HEK293 (cell line): Measurements from ENCODE around the gene RAD50.

Experiments
- CTCF ChIA-PET: fragments of 350-600 bp; formaldehyde crosslinking; extraction: SDS; loops from one replicate; lab custom pipeline; 2021; ENCODE audit warnings: antibody characterized with exemption; lab: Yijun Ruan, JAX
- POLR2A ChIA-PET: fragments of 300-600 bp; formaldehyde crosslinking; extraction: SDS; loops from one replicate; lab custom pipeline; 2020; ENCODE audit warnings: antibody characterized with exemption, inconsistent platforms; lab: Yijun Ruan, JAX
- H3K27ac ChIP-seq: fragments of 200-500 bp; sonication (Bioruptor generic); 2 replicates; pipeline ENCODE4 v1.5.1; 2014; ENCODE audit warnings: low read depth, low read length, control low read depth, inconsistent platforms; ENCODE audit errors: extremely low read depth
- H3K36me3 ChIP-seq, 2 experiments: fragments of 200-500 bp in 1 of 2; sonication (Bioruptor generic) in 1 of 2; 1 replicate in 1 of 2; 2 replicates in 1 of 2; pipeline ENCODE4 v1.5.1; 2014 to 2017; ENCODE audit warnings: inconsistent platforms in 2 of 2, low read length in 2 of 2; ENCODE audit not compliant: control insufficient read depth in 2 of 2, insufficient read depth in 1 of 2
- H3K4me1 ChIP-seq: fragments of 200-500 bp; sonication (Bioruptor generic); 2 replicates; pipeline ENCODE4 v1.5.1; 2014; ENCODE audit warnings: mild to moderate bottlenecking, low read length, inconsistent platforms; ENCODE audit not compliant: control insufficient read depth, insufficient read depth
- H3K4me3 ChIP-seq: 2 replicates; pipeline ENCODE4 v1.5.1; 2011; ENCODE audit warnings: low read depth, mild to moderate bottlenecking, control low read depth, low read length, moderate library complexity
- H3K9me3 ChIP-seq: fragments of 200-500 bp; sonication (Bioruptor generic); 2 replicates; pipeline ENCODE4 v1.5.1; 2014; ENCODE audit warnings: low read depth, low read length, inconsistent platforms; ENCODE audit not compliant: control insufficient read depth, insufficient read depth
- BCL11B ChIP-seq: fragments of 450-650 bp; formaldehyde crosslinking; IDR thresholded peaks from 2 replicates; pipeline ENCODE4 v1.5.1; 2016; ENCODE audit warnings: low read depth, missing biosample characterization, missing genetic modification characterization
- GLIS1 ChIP-seq: fragments of 450-650 bp; formaldehyde crosslinking; IDR thresholded peaks from 2 replicates; pipeline ENCODE4 v1.5.1; 2016; ENCODE audit warnings: missing biosample characterization, missing genetic modification characterization
- HOXC10 ChIP-seq: sonication (generic); formaldehyde crosslinking; IDR thresholded peaks from 2 replicates; pipeline ENCODE4 v1.8.1; 2023; ENCODE audit warnings: mild to moderate bottlenecking, missing genetic modification reagents
- KLF10 ChIP-seq: fragments of 450-650 bp; IDR thresholded peaks from 2 replicates; pipeline ENCODE4 v1.5.1; 2018; ENCODE audit warnings: missing biosample characterization, mild to moderate bottlenecking, missing genetic modification characterization
- SP2 ChIP-seq: fragments of 450-650 bp; formaldehyde crosslinking; IDR thresholded peaks from 2 replicates; pipeline ENCODE4 v1.5.1; 2016; ENCODE audit warnings: missing biosample characterization, missing genetic modification characterization
- SP3 ChIP-seq: fragments of 450-650 bp; formaldehyde crosslinking; IDR thresholded peaks from 2 replicates; pipeline ENCODE4 v1.5.1; 2016; ENCODE audit warnings: missing biosample characterization, missing genetic modification characterization
- ZBTB21 ChIP-seq: fragments of 450-650 bp; formaldehyde crosslinking; IDR thresholded peaks from 2 replicates; pipeline ENCODE4 v1.5.1; 2017; ENCODE audit warnings: missing biosample characterization, missing genetic modification characterization
- ZFP41 ChIP-seq: fragments of 450-650 bp; formaldehyde crosslinking; IDR thresholded peaks from 2 replicates; pipeline ENCODE4 v1.5.1; 2016; ENCODE audit warnings: missing biosample characterization, missing genetic modification characterization, borderline replicate concordance
- ZIC2 ChIP-seq: fragments of 450-650 bp; formaldehyde crosslinking; IDR thresholded peaks from 2 replicates; pipeline ENCODE4 v1.5.1; 2016; ENCODE audit warnings: missing biosample characterization, missing genetic modification characterization
- ZNF112 ChIP-seq: fragments of 450-650 bp; formaldehyde crosslinking; IDR thresholded peaks from 2 replicates; pipeline ENCODE4 v1.5.0; 2017; ENCODE audit warnings: missing biosample characterization, missing genetic modification characterization
- ZNF114 ChIP-seq: fragments of 450-650 bp; formaldehyde crosslinking; IDR thresholded peaks from 2 replicates; pipeline ENCODE4 v1.5.0; 2017; ENCODE audit warnings: missing biosample characterization, missing genetic modification characterization
- ZNF121 ChIP-seq: fragments of 450-650 bp; formaldehyde crosslinking; IDR thresholded peaks from 2 replicates; pipeline ENCODE4 v1.5.1; 2016; ENCODE audit warnings: missing biosample characterization, missing genetic modification characterization
- ZNF155 ChIP-seq: fragments of 450-650 bp; formaldehyde crosslinking; IDR thresholded peaks from 2 replicates; pipeline ENCODE4 v1.5.1; 2016; ENCODE audit warnings: missing biosample characterization, missing genetic modification characterization
- ZNF16 ChIP-seq: fragments of 450-650 bp; formaldehyde crosslinking; IDR thresholded peaks from 2 replicates; pipeline ENCODE4 v1.5.1; 2016; ENCODE audit warnings: low read depth, missing biosample characterization, missing genetic modification characterization
- ZNF175 ChIP-seq: fragments of 450-650 bp; formaldehyde crosslinking; IDR thresholded peaks from 2 replicates; pipeline ENCODE4 v1.5.1; 2016; ENCODE audit warnings: missing biosample characterization, missing genetic modification characterization
- ZNF221 ChIP-seq: fragments of 450-650 bp; formaldehyde crosslinking; IDR thresholded peaks from 2 replicates; pipeline ENCODE4 v1.5.1; 2017; ENCODE audit warnings: missing biosample characterization, missing genetic modification characterization, borderline replicate concordance
- ZNF248 ChIP-seq: fragments of 450-650 bp; formaldehyde crosslinking; IDR thresholded peaks from 2 replicates; pipeline ENCODE4 v1.5.1; 2017; ENCODE audit warnings: missing biosample characterization, missing genetic modification characterization
- ZNF292 ChIP-seq: fragments of 450-650 bp; formaldehyde crosslinking; IDR thresholded peaks from 2 replicates; pipeline ENCODE4 v1.5.1; 2016; ENCODE audit warnings: low read depth, missing biosample characterization, missing genetic modification characterization, borderline replicate concordance
- ZNF394 ChIP-seq: fragments of 450-650 bp; formaldehyde crosslinking; IDR thresholded peaks from 2 replicates; pipeline ENCODE4 v1.5.1; 2016; ENCODE audit warnings: missing biosample characterization, missing genetic modification characterization, mild to moderate bottlenecking, moderate library complexity, borderline replicate concordance
- ZNF404 ChIP-seq: fragments of 450-650 bp; formaldehyde crosslinking; IDR thresholded peaks from 2 replicates; pipeline ENCODE4 v1.5.1; 2017; ENCODE audit warnings: missing biosample characterization, missing genetic modification characterization
- ZNF514 ChIP-seq: fragments of 450-650 bp; formaldehyde crosslinking; IDR thresholded peaks from 2 replicates; pipeline ENCODE4 v1.5.1; 2016; ENCODE audit warnings: missing biosample characterization, missing genetic modification characterization
- ZNF544 ChIP-seq: fragments of 450-650 bp; formaldehyde crosslinking; IDR thresholded peaks from 2 replicates; pipeline ENCODE4 v1.5.0; 2017; ENCODE audit warnings: missing biosample characterization, missing genetic modification characterization
- ZNF624 ChIP-seq: fragments of 450-650 bp; formaldehyde crosslinking; IDR thresholded peaks from 2 replicates; pipeline ENCODE4 v1.5.1; 2017; ENCODE audit warnings: missing biosample characterization, missing genetic modification characterization
- ZNF747 ChIP-seq: fragments of 450-650 bp; formaldehyde crosslinking; IDR thresholded peaks from 2 replicates; pipeline ENCODE4 v1.5.1; 2016; ENCODE audit warnings: missing biosample characterization, missing genetic modification characterization
- ZSCAN23 ChIP-seq: fragments of 450-650 bp; formaldehyde crosslinking; IDR thresholded peaks from 2 replicates; pipeline ENCODE4 v1.5.1; 2016; ENCODE audit warnings: missing biosample characterization, missing genetic modification characterization
- ZSCAN30 ChIP-seq: fragments of 450-650 bp; IDR thresholded peaks from 2 replicates; pipeline ENCODE4 v1.5.1; 2018; ENCODE audit warnings: missing biosample characterization, mild to moderate bottlenecking, missing genetic modification characterization, moderate library complexity
- TF ChIP-seq, protein P1 (sequence below): fragments of 450-650 bp; formaldehyde crosslinking; IDR thresholded peaks from 2 replicates; pipeline ENCODE4 v1.5.1; 2017; ENCODE audit warnings: missing biosample characterization, missing genetic modification characterization
- TF ChIP-seq, protein P2 (sequence below): fragments of 450-650 bp; formaldehyde crosslinking; IDR thresholded peaks from 2 replicates; pipeline ENCODE4 v1.5.1; 2016; ENCODE audit warnings: missing biosample characterization, missing genetic modification characterization
- TF ChIP-seq, protein P3 (sequence below): IDR thresholded peaks from 2 replicates; pipeline ENCODE4 v1.6.1; 2011; ENCODE audit warnings: mild to moderate bottlenecking, low read depth, low read length, borderline replicate concordance
- TF ChIP-seq, protein P4 (sequence below): fragments of 450-650 bp; formaldehyde crosslinking; IDR thresholded peaks from 2 replicates; pipeline ENCODE4 v1.5.1; 2017; ENCODE audit warnings: missing biosample characterization, missing genetic modification characterization

RAD50 gene

DNA sequence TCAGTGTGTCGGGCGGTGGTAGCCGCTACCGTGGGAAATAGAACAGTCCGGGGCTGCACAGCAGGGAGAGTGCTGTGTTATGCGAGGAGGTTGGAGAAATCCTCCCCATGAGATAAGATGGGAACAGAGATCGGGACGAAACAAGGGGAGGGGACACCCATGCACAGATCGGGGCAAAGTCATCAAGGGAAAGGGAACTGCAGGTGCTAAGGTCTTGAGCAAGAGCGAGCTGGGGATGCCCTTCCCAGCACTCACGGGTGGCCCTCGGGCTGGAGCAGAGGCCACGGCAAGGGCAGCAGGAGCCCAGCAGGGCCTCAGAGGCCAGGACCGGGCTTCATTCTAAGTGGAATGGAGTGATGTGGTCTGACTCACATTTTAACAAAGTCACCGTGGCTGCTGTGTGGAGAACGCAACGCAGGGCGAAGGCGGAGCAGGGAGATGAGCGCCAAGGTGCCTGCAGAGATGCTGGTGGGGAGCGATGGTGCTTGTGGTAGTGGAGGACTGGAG is 108.8 kb downstream of the RAD50 start:
- CTCF ChIA-PET = no interaction called here
- H3K36me3 ChIP-seq = no peaks in the 10 kb centered on the region
- no peak overlapping the region for H3K4me3 ChIP-seq
- TF ChIP-seq, protein P1, sequence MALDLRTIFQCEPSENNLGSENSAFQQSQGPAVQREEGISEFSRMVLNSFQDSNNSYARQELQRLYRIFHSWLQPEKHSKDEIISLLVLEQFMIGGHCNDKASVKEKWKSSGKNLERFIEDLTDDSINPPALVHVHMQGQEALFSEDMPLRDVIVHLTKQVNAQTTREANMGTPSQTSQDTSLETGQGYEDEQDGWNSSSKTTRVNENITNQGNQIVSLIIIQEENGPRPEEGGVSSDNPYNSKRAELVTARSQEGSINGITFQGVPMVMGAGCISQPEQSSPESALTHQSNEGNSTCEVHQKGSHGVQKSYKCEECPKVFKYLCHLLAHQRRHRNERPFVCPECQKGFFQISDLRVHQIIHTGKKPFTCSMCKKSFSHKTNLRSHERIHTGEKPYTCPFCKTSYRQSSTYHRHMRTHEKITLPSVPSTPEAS (tag by site-specific recombination) = no peak
- TF ChIP-seq ZNF544 (tag by site-specific recombination) (no peak), ZNF404 (no peak), ZNF114 (no peak), ZNF155 (tag by site-specific recombination) (no peak), SP3 (tag by site-specific recombination) (no peak), HOXC10 (CRISPR knock-in tag) (no peak)
- TF ChIP-seq, protein P2, sequence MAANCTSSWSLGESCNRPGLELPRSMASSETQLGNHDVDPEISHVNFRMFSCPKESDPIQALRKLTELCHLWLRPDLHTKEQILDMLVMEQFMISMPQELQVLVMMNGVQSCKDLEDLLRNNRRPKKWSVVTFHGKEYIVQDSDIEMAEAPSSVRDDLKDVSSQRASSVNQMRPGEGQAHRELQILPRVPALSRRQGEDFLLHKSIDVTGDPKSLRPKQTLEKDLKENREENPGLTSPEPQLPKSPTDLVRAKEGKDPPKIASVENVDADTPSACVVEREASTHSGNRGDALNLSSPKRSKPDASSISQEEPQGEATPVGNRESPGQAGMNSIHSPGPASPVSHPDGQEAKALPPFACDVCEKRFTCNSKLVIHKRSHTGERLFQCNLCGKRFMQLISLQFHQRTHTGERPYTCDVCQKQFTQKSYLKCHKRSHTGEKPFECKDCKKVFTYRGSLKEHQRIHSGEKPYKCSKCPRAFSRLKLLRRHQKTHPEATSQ = no peak
- TF ChIP-seq, all 188 proteins: peak for 0
- POLR2A ChIA-PET = interaction anchor here (1.4 kb wide), 1 partner anchor 72 kb away, joined by 3 read pairs; the partner anchor contains the start of gene KIF3A
- Histone ChIP-seq H3K4me1 (no peaks in the 10 kb centered on the region), H3K27ac (no peak overlapping the region), H3K9me3 (no peaks in the 10 kb centered on the region)

DNA sequence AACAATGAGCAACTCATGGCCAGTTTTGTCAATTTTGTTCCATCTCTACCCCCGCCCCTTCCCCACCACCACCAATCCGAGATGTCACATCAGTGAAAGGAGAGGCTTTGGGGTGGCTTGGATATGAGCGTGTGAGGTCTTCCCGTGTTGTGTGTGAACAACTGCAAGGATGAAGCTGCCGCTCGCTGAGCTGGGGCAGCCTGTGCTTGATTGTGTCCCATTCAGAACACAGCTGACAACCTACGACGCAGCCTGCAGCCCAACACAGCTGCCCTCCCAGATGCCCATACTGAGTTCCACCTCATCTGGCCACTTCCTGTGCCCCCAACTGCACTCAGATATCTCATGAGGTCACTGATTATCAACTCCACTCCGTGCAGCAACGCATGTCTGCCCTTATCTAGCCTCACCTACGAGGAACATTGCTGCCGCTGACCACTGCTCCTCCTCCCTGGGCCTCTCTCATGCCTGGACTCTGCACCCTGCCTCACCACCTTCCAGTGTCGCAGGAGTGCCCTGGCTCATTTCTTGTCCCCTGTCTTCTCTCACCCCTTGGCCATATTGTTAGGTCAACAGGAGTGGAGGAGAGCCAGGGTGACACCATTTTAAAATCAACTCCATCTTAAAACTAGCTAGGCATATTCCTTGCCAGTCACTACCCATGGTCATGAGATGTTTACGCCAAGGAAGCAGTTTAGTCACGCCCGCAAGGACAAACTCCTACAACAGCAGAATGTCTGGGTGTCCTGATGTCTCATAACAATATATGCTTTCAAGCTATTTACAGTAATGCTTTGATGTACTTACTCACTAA is 109.7 kb downstream of the RAD50 start:
- CTCF ChIA-PET = no interaction called here
- POLR2A ChIA-PET = no interaction called here
- H3K27ac ChIP-seq = no peak overlapping the region

DNA sequence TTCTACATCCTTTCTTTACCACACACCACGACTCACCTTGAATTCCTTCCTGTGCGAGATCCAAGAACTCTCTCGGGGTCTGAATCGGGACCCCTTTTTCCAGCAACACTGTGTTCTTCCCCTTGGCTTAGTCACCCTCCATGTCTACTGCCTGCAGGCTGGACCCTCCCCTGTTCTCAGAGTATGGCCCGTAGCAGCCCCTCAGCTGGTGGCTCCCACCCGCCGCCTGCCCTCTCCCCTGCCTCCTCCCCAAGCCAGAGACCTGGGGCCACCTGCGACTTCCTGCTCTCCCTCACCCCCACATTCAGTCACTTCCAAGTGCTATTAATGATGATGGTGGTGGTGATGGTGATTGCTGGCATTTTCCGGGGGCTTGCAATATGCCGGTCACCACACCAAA is 110.5 kb downstream of the RAD50 start:
- POLR2A ChIA-PET = no interaction called here
- H3K36me3 ChIP-seq = no peaks in the 10 kb centered on the region
- CTCF ChIA-PET = no interaction called here
- H3K4me1 ChIP-seq = no peaks in the 10 kb centered on the region
- no peak overlapping the region for H3K27ac ChIP-seq
- H3K4me3 ChIP-seq = no peak overlapping the region
- no peaks in the 10 kb centered on the region for H3K9me3 ChIP-seq
- TF ChIP-seq, protein P3, sequence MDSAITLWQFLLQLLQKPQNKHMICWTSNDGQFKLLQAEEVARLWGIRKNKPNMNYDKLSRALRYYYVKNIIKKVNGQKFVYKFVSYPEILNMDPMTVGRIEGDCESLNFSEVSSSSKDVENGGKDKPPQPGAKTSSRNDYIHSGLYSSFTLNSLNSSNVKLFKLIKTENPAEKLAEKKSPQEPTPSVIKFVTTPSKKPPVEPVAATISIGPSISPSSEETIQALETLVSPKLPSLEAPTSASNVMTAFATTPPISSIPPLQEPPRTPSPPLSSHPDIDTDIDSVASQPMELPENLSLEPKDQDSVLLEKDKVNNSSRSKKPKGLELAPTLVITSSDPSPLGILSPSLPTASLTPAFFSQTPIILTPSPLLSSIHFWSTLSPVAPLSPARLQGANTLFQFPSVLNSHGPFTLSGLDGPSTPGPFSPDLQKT = no peak
- TF ChIP-seq ZNF248 (tag by site-specific recombination) = no peak
- no peak for TF ChIP-seq ZNF16 (tag by site-specific recombination)
- TF ChIP-seq ZFP41 (tag by site-specific recombination) = no peak
- TF ChIP-seq ZNF624 = no peak
- no peak for TF ChIP-seq ZNF175 (tag by site-specific recombination)
- TF ChIP-seq ZNF292 (tag by site-specific recombination) = no peak
- no peak for TF ChIP-seq GLIS1 (tag by site-specific recombination)
- no peak for TF ChIP-seq ZNF121
- no peak for TF ChIP-seq KLF10 (tag by site-specific recombination)
- no peak for TF ChIP-seq BCL11B (tag by site-specific recombination)
- no peak for TF ChIP-seq SP2
- no peak for TF ChIP-seq ZSCAN30 (tag by site-specific recombination)
- no peak for TF ChIP-seq ZNF112

More for the DNA sequence above, 109.7 kb downstream of the RAD50 start:
- H3K4me3 ChIP-seq = no peak overlapping the region
- TF ChIP-seq ZNF248 (tag by site-specific recombination) = no peak
- TF ChIP-seq ZBTB21 = no peak
- no peak for TF ChIP-seq ZNF514 (tag by site-specific recombination)
- TF ChIP-seq ZIC2 (tag by site-specific recombination) = no peak
- TF ChIP-seq ZNF221 (tag by site-specific recombination) = no peak
- TF ChIP-seq ZNF747 = no peak
- TF ChIP-seq ZNF394 (tag by site-specific recombination) = no peak
- no peak for TF ChIP-seq ZSCAN23 (tag by site-specific recombination)
- TF ChIP-seq, protein P4, sequence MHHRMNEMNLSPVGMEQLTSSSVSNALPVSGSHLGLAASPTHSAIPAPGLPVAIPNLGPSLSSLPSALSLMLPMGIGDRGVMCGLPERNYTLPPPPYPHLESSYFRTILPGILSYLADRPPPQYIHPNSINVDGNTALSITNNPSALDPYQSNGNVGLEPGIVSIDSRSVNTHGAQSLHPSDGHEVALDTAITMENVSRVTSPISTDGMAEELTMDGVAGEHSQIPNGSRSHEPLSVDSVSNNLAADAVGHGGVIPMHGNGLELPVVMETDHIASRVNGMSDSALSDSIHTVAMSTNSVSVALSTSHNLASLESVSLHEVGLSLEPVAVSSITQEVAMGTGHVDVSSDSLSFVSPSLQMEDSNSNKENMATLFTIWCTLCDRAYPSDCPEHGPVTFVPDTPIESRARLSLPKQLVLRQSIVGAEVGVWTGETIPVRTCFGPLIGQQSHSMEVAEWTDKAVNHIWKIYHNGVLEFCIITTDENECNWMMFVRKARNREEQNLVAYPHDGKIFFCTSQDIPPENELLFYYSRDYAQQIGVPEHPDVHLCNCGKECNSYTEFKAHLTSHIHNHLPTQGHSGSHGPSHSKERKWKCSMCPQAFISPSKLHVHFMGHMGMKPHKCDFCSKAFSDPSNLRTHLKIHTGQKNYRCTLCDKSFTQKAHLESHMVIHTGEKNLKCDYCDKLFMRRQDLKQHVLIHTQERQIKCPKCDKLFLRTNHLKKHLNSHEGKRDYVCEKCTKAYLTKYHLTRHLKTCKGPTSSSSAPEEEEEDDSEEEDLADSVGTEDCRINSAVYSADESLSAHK (tag by site-specific recombination) = no peak
- H3K36me3 ChIP-seq = no peaks in the 10 kb centered on the region
- no peaks in the 10 kb centered on the region for H3K4me1 ChIP-seq
- no peaks in the 10 kb centered on the region for H3K9me3 ChIP-seq
